ENCODE results near the gene LRP1B.

Gene LRP1B

DNA sequence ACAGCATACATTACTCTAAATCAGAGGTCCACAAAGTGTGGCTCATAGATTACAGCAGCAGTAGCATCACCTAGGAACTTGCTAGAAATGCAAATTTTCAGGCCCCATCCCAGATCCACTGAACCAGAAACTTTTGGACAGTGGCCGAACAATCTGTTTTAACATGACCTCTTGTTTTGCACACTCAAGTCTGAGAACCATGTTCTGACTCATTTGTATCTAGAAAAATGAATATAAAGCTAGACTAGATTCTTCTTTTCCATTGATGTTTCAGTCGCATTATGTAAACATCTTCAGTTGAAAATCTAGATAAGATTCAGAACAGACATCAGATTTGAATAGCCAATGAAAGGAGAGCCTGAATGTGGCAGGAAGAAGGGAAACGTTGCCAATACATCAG, 608.8 kb downstream of the LRP1B start:
- DNase-seq, result no peak
- peaks cover 6% of the 10 kb centered on the region for H3K9me3 Mint-ChIP-seq
- no peaks in the 10 kb centered on the region for H3K27me3 Mint-ChIP-seq
- no peaks in the 10 kb centered on the region for H3K4me1 Mint-ChIP-seq
- H3K36me3 Mint-ChIP-seq, result no peaks in the 10 kb centered on the region
- CTCF ChIA-PET, result no interaction called here
- H3K27ac Mint-ChIP-seq, result no peak overlapping the region
- H3K4me3 Mint-ChIP-seq, result no peak overlapping the region

DNA sequence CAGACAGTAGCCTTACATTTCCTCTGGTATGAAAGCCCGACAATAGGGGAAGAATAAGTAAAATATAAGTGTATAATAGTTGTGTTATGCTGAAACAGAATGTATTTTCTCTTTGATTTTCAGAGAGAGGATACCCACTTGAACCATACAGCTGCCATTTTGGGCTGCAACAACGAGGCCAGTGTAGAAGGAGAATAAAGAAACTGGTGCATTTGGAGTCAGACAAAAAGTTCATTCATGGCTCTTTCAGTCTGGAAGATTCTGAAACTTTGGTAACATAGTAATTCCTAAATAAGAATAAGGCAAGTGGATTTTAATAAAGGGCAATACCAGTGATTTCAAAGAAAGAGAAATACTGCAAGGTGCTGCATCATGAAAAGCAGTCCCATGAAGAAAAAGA, 610.9 kb downstream of the LRP1B start:
- H3K27ac Mint-ChIP-seq, result no peak overlapping the region
- H3K4me3 Mint-ChIP-seq, result no peak overlapping the region
- peaks cover 7% of the 10 kb centered on the region for H3K9me3 Mint-ChIP-seq
- no peaks in the 10 kb centered on the region for H3K36me3 Mint-ChIP-seq
- CTCF ChIA-PET, result no interaction called here
- DNase-seq, result no peak
- no peaks in the 10 kb centered on the region for H3K4me1 Mint-ChIP-seq
- no peaks in the 10 kb centered on the region for H3K27me3 Mint-ChIP-seq

DNA sequence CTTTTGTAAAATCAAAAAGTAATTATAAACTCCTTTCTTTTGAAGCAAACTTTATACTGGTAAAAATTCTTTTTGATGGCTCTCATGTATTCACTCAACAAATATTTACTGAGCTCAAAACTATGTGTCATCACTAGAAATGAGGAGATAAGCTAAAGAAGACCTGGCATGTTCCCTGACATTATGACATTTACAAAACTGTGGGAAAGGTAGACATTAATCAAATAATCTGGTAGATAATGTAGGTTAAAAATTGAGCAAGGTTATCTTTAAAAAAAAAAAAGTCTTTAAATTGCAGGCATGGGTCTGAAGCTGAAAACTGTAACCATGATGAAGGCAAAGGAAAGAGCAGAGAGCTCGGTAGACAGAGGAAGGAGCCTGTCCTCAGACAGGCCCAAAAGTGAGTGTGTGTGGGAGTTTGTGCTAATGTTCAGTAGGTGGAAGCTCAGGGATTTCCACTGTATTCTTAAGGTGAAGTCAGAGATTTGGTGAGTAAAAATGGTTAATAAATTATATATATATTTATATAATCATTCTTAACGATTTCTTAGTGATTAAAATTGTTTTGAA, 612.9 kb downstream of the LRP1B start:
- H3K27ac Mint-ChIP-seq, result no peak overlapping the region
- CTCF ChIA-PET, result interaction anchor here (0.7 kb wide), 1 partner anchor 49 kb away, joined by 3 read pairs; no protein-coding TSS in a partner anchor
- H3K36me3 Mint-ChIP-seq, result no peaks in the 10 kb centered on the region
- DNase-seq, result no peak
- H3K9me3 Mint-ChIP-seq, result peaks cover 7% of the 10 kb centered on the region
- H3K4me1 Mint-ChIP-seq, result no peaks in the 10 kb centered on the region
- no peak overlapping the region for H3K4me3 Mint-ChIP-seq
- no peaks in the 10 kb centered on the region for H3K27me3 Mint-ChIP-seq

DNA sequence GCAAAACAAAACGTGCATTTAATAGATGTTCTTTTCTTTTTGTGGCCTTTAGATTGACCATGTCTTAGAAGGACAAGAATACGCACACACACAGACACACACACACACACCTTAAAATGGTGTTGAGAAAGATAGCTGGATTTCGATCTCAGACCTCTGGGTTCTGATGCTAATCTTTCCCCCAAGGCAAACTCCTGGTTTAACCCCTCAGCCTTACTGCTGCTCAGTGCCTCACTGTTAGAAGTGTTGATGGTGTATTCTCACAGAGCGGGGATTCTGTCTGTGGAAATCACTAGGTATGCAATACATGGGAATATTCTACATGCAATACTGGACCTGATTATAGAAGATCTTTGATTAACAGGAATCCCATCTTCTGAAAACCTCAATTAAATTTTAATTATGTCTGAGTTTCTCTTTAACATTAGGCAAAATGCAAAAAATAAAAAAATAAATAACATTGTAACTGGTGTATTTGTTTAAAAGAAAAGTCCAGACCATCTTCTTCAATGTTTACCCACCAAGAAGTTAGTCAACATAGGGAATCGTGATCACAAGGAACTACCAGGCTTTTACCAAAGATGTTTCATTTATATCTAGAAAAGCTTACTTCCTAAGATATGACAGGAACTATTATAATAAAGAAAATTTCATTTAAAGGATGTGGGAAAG, 613.5 kb downstream of the LRP1B start:
- no peaks in the 10 kb centered on the region for H3K27me3 Mint-ChIP-seq
- CTCF ChIA-PET, result no interaction called here
- H3K36me3 Mint-ChIP-seq, result no peaks in the 10 kb centered on the region
- H3K4me3 Mint-ChIP-seq, result no peak overlapping the region
- no peak for DNase-seq
- H3K4me1 Mint-ChIP-seq, result no peaks in the 10 kb centered on the region
- H3K27ac Mint-ChIP-seq, result no peak overlapping the region
- peaks cover 7% of the 10 kb centered on the region for H3K9me3 Mint-ChIP-seq

DNA sequence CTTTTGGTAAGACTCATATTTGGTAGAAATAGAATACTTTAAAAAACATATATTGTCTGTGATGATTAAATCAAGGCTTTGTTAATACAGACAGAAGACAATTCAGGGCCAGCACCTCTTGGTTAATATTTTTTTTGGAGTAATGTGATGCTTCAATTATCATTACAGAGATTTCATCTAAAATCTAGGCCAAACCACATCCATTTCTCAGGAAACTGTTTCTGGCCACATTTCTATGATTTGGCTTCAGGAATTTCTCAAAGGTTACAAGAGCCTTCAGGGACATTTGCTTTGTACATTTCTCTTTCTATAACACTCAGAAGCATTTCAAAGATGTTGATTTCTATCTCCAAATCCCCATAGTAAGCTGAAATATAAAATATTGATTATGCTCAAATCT, 614.9 kb downstream of the LRP1B start:
- Mint-ChIP-seq H3K9me3 (peaks cover 7% of the 10 kb centered on the region), H3K27ac (no peak overlapping the region), H3K4me3 (no peak overlapping the region), H3K36me3 (no peaks in the 10 kb centered on the region), H3K27me3 (no peaks in the 10 kb centered on the region), H3K4me1 (no peaks in the 10 kb centered on the region)
- no peak for DNase-seq
- CTCF ChIA-PET, result no interaction called here

DNA sequence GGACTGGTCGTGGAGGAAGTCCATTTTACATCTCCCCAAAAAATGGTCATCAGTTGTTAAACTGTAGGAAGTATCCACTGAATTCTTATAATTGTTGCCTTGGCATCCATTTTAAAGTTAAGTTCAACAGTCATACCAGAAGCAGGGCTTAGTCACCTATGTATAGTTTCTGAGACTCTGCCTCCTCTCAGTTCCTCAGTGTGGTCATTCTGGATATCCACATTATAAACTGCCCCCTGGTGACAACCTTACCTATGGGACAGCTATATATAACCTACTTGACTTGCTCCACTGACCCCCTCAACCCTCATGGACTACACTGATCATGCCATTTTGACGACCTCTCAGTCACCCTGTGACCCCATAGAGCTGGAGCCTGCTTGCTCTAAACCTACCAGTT, 617.0 kb downstream of the LRP1B start:
- no peaks in the 10 kb centered on the region for H3K4me1 Mint-ChIP-seq
- CTCF ChIA-PET, result no interaction called here
- H3K4me3 Mint-ChIP-seq, result no peak overlapping the region
- H3K9me3 Mint-ChIP-seq, result peaks cover 7% of the 10 kb centered on the region
- no peaks in the 10 kb centered on the region for H3K27me3 Mint-ChIP-seq
- no peak for DNase-seq
- no peak overlapping the region for H3K27ac Mint-ChIP-seq
- H3K36me3 Mint-ChIP-seq, result no peaks in the 10 kb centered on the region

DNA sequence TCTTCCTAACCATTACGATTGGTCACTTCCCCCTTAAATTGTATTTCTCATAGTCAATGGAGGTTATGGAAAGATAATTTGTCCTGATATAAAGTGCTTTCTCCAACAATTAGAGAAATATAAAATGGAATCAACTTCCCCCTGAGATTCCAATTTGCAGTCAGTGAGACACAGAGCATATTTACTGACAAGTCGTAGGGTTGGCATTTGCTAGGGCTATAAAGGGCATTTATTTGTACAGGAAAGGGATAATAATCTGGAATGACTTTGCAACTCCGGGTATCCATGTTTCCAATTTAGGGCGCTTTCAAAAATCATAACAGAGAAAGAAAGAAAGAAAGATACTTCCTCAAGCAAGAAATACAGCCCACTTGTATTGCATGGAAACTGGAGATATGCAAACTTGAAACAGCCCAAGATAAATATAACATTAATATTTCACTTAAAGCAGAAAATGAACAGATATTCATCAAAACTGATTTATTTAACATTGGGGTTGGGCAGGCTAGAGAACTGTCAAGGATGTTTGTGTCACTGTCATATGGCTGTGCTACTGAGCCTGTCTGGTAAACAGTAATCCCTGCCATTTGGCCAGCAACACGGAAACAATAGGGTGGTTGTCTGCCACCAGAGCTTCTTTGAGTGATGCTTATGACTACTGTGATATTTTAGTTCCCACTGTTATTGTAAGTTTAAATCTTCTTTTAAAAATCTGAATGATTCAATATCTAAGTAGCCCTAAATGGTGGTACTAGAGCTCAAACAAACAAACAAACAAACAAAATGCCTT, 621.8 kb downstream of the LRP1B start:
- no peak for DNase-seq
- H3K4me3 Mint-ChIP-seq, result no peak overlapping the region

DNA sequence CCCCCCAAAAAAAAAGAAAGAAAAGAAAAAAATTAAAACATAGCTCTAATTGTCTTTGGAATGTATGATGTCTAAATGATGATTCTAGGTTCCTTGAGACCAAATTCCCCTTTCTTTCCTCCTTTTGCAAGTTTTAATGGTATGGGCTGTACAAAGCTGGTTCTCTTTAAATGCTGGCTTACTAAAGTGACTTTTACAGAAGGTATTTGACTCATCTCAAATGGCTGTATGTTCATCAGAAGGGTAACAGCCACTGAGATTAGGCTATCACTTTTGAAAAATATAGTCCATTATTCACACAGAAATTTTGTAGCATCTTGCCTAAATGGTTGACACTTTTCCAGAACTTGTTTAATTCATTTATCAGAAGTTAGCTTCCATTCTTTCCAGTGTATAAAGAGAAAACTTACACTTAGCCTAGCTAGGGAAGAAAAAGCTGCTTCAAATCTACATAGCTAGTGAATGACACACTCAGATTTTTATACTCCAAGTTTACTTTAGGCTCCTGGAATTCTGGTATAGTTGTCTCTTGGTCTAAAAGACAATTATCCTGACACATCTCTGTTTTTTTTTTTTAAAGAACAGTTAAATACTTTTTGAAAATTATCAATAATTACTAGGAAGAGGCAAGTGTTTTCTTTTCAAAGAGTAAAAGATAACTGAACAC, 622.6 kb downstream of the LRP1B start:
- no peaks in the 10 kb centered on the region for H3K9me3 Mint-ChIP-seq
- H3K36me3 Mint-ChIP-seq, result no peaks in the 10 kb centered on the region
- DNase-seq, result no peak
- no peak overlapping the region for H3K27ac Mint-ChIP-seq
- H3K4me1 Mint-ChIP-seq, result no peaks in the 10 kb centered on the region
- CTCF ChIA-PET, result no interaction called here
- H3K4me3 Mint-ChIP-seq, result no peak overlapping the region
- H3K27me3 Mint-ChIP-seq, result no peaks in the 10 kb centered on the region

More for the DNA sequence above, 621.8 kb downstream of the LRP1B start:
- Mint-ChIP-seq H3K27ac (no peak overlapping the region), H3K4me1 (no peaks in the 10 kb centered on the region), H3K27me3 (no peaks in the 10 kb centered on the region), H3K36me3 (no peaks in the 10 kb centered on the region), H3K9me3 (no peaks in the 10 kb centered on the region)
- CTCF ChIA-PET, result no interaction called here

DNA sequence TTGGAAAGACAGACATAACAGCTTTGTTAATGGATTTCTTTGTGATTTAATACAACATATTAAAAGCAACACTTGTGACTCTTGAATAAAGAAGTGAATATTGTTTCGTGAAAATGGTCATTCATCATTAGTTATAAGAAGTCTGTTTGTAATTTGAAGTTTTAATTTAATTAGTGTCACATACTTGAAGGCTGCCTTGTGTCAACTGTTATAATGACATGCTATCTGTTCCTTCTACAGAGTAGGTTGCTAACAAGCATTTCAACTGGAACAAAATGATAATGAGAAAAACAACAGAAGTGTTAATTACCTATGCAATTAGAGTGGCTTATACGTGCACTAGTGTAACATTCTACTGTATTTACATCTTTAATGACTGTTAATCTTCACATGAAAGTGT, 624.7 kb downstream of the LRP1B start:
- H3K36me3 Mint-ChIP-seq, result no peaks in the 10 kb centered on the region
- H3K4me1 Mint-ChIP-seq, result no peaks in the 10 kb centered on the region
- DNase-seq, result no peak
- no peak overlapping the region for H3K27ac Mint-ChIP-seq
- CTCF ChIA-PET, result no interaction called here
- H3K4me3 Mint-ChIP-seq, result no peak overlapping the region
- H3K9me3 Mint-ChIP-seq, result no peaks in the 10 kb centered on the region
- no peaks in the 10 kb centered on the region for H3K27me3 Mint-ChIP-seq

DNA sequence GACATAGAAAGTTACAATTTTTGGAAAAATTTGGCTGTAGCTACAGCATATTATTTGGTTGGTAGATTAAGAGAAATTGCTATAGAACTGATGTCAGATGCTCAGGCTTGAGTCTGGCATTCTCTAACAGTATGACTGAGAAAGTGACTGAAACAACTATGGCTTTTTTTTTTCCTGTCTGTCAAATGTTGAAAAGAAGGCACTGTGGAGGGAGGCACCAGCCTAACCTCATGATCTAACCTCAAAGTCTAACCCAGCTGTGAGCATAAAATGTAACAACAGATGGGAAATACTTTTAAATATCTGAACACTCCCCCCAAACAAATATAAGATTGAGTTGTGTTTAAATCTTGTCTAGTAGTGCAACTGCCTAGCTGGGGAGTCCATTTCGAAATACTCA, 629.1 kb downstream of the LRP1B start:
- CTCF ChIA-PET, result no interaction called here
- Mint-ChIP-seq H3K4me3 (no peak overlapping the region), H3K9me3 (no peaks in the 10 kb centered on the region), H3K4me1 (no peaks in the 10 kb centered on the region), H3K27ac (no peak overlapping the region), H3K36me3 (no peaks in the 10 kb centered on the region), H3K27me3 (no peaks in the 10 kb centered on the region)
- DNase-seq, result no peak

DNA sequence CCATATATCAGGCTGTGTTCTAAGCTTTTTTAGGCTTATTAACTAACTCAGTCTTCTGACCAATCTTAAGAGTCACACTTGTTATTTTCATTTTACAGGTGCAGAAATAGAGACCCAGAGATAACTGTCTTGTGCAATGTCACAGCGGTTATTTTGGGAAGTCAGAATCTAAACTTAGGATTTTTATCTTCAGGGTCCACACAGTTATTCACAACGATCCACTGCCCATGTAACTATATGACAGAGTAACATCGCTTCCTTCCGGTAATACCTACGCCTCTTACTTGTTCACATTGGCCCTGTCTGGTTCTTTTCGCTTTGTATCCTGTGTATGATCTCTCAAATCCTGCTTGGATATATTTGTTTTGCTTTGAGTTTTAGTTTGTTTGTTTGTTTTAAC, 631.7 kb downstream of the LRP1B start:
- no peak for DNase-seq
- Mint-ChIP-seq H3K4me3 (no peak overlapping the region), H3K27ac (no peak overlapping the region), H3K4me1 (no peaks in the 10 kb centered on the region), H3K27me3 (no peaks in the 10 kb centered on the region), H3K9me3 (peaks cover 3% of the 10 kb centered on the region), H3K36me3 (no peaks in the 10 kb centered on the region)
- CTCF ChIA-PET, result no interaction called here

DNA sequence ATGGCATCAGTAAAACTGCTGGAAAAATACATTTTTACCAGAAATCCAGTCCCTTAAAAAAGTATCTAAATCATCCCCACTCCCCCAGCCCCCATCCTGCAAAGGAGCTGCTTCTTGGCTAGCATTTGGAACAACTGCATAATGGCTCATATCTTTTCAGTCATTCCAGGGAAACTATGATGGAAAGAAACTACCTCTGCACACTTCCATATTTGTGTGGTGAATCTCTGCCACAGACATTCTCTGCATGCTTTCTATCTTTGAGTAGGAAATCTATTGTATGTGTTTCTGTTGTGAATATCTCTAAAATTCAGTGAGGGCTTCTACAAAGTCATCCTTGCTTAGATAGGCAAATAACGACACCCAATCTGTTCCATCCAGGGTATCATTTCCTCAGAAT, 632.3 kb downstream of the LRP1B start:
- Mint-ChIP-seq H3K27me3 (no peaks in the 10 kb centered on the region), H3K4me3 (no peak overlapping the region), H3K9me3 (peaks cover 3% of the 10 kb centered on the region), H3K27ac (no peak overlapping the region), H3K4me1 (no peaks in the 10 kb centered on the region), H3K36me3 (no peaks in the 10 kb centered on the region)
- CTCF ChIA-PET, result no interaction called here
- DNase-seq, result no peak

DNA sequence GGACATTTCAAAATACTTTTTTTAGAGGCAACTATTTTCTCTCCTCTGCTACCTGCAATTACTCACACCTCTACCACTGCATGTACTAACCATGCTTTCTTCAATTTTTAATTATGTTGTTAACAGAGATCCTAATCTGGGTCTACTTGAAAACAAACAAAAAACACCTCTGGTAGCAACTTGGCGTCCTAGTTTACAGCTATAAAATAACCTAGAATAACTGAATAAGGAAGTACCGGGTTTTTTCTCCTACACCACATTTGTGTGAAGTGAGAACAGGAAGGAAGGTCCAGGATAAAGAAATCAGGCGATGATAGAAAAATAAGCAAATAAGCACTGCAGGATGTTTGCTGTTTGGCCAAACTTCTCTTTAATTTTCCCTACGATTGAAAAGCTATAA, 633.5 kb downstream of the LRP1B start:
- Mint-ChIP-seq H3K9me3 (peaks cover 3% of the 10 kb centered on the region), H3K27ac (no peak overlapping the region), H3K4me1 (no peaks in the 10 kb centered on the region), H3K36me3 (no peaks in the 10 kb centered on the region), H3K27me3 (no peaks in the 10 kb centered on the region), H3K4me3 (no peak overlapping the region)
- CTCF ChIA-PET, result no interaction called here
- DNase-seq, result no peak

DNA sequence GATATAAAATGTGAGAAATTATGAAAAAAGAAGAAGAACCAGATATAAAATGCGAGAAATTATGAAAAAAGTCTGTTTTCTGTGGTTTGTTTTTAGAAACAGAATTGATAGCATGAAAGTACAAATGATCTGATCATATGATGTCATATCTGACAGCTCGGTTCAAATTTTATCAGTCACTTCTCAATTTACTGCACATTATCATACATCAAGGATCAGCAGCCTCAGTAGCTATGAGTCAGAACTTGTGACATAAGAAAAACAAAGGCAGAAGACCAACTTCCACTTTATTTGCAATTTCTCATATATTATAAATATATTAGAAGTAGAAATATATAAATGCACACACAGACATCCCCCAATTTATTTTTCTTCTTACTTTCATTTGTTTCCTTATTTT, 634.0 kb downstream of the LRP1B start:
- Mint-ChIP-seq H3K27ac (no peak overlapping the region), H3K4me1 (no peaks in the 10 kb centered on the region), H3K4me3 (no peak overlapping the region), H3K27me3 (no peaks in the 10 kb centered on the region), H3K9me3 (peaks cover 3% of the 10 kb centered on the region), H3K36me3 (no peaks in the 10 kb centered on the region)
- CTCF ChIA-PET, result no interaction called here
- no peak for DNase-seq

DNA sequence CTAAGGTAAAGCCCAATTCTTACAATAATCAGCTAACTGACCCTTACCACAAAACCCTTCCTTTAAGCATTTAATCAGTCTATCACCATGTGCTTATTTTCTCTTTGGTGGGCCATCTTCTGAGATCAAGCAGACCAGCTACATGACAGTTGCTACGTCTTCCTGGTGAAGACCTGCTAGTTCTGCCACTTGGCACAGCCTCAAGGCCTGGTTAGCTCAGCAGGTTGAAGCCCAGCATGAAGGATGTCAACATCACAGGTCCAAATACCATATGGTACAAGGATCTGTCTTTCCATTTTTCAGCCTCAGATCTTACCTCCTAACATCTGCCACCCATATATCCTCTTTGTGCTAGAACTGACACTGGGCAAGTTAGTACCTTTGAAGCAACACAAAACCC, 636.9 kb downstream of the LRP1B start:
- no peak overlapping the region for H3K4me3 Mint-ChIP-seq
- H3K36me3 Mint-ChIP-seq, result no peaks in the 10 kb centered on the region
- CTCF ChIA-PET, result no interaction called here
- no peak overlapping the region for H3K27ac Mint-ChIP-seq
- no peaks in the 10 kb centered on the region for H3K4me1 Mint-ChIP-seq
- DNase-seq, result no peak
- no peaks in the 10 kb centered on the region for H3K27me3 Mint-ChIP-seq
- peaks cover 3% of the 10 kb centered on the region for H3K9me3 Mint-ChIP-seq

Measured in activated naive CD4-positive, alpha-beta T cell treated with anti-CD3 and anti-CD28 coated beads, Interleukin-2, amount 10 ng/mL, durations not matched to agents 7 days and 5 days (primary cell).